Measurements from ENCODE around the gene CHRFAM7A. TPM values are rescaled to one million over a fixed set of nuclear protein-coding genes. Genes with fewer than 3 reads are reported as not detected.
"Not testable (repeated sequence)": the region's sequence is repeated elsewhere in the genome, so short reads cannot be mapped to it uniquely, and the experiment has no call there.

CHRFAM7A gene
- total RNA-seq, 1 donor from 2014 or later = 2.1 TPM

- not testable (repeated sequence) for H3K4me3 ChIP-seq (ENCODE audit: low read length in 3 of 3); H3K4me1 ChIP-seq (ENCODE audit: control insufficient read depth in 3 of 3, insufficient read depth in 3 of 3, low read length in 3 of 3); H3K36me3 ChIP-seq (ENCODE audit: control insufficient read depth in 3 of 3, insufficient read depth in 3 of 3, low read length in 3 of 3); H3K27me3 ChIP-seq (ENCODE audit: control insufficient read depth in 3 of 3, insufficient read depth in 3 of 3, low read length in 3 of 3); H3K9me3 ChIP-seq (ENCODE audit: control insufficient read depth in 3 of 3, low read length in 3 of 3); H3K27ac ChIP-seq (ENCODE audit: low read depth, low read length); H3K9ac ChIP-seq (ENCODE audit: low read depth in 1 of 3, low read length in 3 of 3)
Observed at GRCh38 chr15:30326145-30326544, 67.2 kb downstream of the CHRFAM7A start.

DNA sequence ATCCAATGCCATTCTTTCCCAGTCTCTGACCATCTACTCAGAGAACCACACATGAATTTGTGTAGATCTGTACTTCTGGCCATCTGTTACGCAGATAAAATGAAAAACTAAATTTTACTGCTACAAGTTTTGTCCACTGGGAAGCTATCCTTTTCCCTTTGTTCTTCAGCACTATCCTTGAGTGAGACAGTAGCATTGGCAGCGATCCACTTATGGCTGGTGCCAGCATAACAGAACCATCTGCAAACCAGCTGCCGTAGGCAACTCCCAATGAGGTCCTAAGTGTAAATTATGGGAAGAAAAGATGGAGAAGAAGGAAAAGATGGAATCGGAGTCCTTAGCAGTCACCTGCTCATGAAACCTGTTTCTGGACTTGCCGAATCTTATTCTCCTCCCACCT is 72.3 kb downstream of the CHRFAM7A start:
- not testable (repeated sequence) for H3K4me1 ChIP-seq (ENCODE audit: control insufficient read depth in 3 of 3, insufficient read depth in 3 of 3, low read length in 3 of 3); H3K9ac ChIP-seq (ENCODE audit: low read depth in 1 of 3, low read length in 3 of 3); H3K36me3 ChIP-seq (ENCODE audit: control insufficient read depth in 3 of 3, insufficient read depth in 3 of 3, low read length in 3 of 3); H3K27ac ChIP-seq (ENCODE audit: low read depth, low read length); H3K4me3 ChIP-seq (ENCODE audit: low read length in 3 of 3); H3K27me3 ChIP-seq (ENCODE audit: control insufficient read depth in 3 of 3, insufficient read depth in 3 of 3, low read length in 3 of 3); H3K9me3 ChIP-seq (ENCODE audit: control insufficient read depth in 3 of 3, low read length in 3 of 3)

DNA sequence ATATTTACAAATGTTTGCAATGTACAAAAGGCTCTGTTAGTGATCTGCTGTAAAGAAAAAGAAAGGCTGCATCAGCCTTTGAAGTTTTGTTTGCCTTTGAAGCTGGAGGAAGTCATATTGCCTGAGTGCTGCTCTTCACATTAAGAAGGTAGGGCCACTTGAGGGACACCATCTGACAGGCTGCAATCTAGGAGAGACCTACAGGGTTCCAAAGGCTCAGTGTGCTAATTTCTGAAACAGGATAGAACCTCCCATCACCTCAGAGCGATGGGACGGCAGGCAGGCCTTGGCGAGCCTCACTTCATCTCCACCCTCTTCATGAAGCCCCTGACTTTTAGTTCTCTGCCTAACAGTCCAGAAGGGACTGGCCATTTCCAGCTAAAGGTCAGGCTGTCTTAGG is 77.6 kb downstream of the CHRFAM7A start:
- not testable (repeated sequence) for H3K4me1 ChIP-seq (ENCODE audit: control insufficient read depth in 3 of 3, insufficient read depth in 3 of 3, low read length in 3 of 3); H3K27ac ChIP-seq (ENCODE audit: low read depth, low read length); H3K36me3 ChIP-seq (ENCODE audit: control insufficient read depth in 3 of 3, insufficient read depth in 3 of 3, low read length in 3 of 3); H3K27me3 ChIP-seq (ENCODE audit: control insufficient read depth in 3 of 3, insufficient read depth in 3 of 3, low read length in 3 of 3); H3K9ac ChIP-seq (ENCODE audit: low read depth in 1 of 3, low read length in 3 of 3); H3K9me3 ChIP-seq (ENCODE audit: control insufficient read depth in 3 of 3, low read length in 3 of 3); H3K4me3 ChIP-seq (ENCODE audit: low read length in 3 of 3)

GRCh38 chr15:30310575-30310974 is 82.8 kb downstream of the CHRFAM7A start:
- H3K27ac ChIP-seq (ENCODE audit: low read depth, low read length); H3K9ac ChIP-seq (ENCODE audit: low read depth in 1 of 3, low read length in 3 of 3); H3K9me3 ChIP-seq (ENCODE audit: control insufficient read depth in 3 of 3, low read length in 3 of 3); H3K27me3 ChIP-seq (ENCODE audit: control insufficient read depth in 3 of 3, insufficient read depth in 3 of 3, low read length in 3 of 3); H3K36me3 ChIP-seq (ENCODE audit: control insufficient read depth in 3 of 3, insufficient read depth in 3 of 3, low read length in 3 of 3); H3K4me1 ChIP-seq (ENCODE audit: control insufficient read depth in 3 of 3, insufficient read depth in 3 of 3, low read length in 3 of 3); H3K4me3 ChIP-seq (ENCODE audit: low read length in 3 of 3): not testable (repeated sequence)

Small RNAs within 50 kb of the gene (small RNA-seq; reads per million reads assigned to genes)
- gene AC019322.2 (not detected), gene RF00019 (not detected), gene RF00096 (not detected), gene RN7SL196P (not detected)

Other genes starting within 250 kb of the CHRFAM7A start
- gene GOLGA8R, start 20.7 kb upstream of the CHRFAM7A start, total RNA-seq = 3.1 TPM
- 1.0 TPM for gene GOLGA8Q, start 158.5 kb upstream of the CHRFAM7A start, total RNA-seq
- gene GOLGA8H, start 210.5 kb upstream of the CHRFAM7A start, total RNA-seq = 0.52 TPM